Dermis microvascular lymphatic vessel endothelial cell (primary cell): ENCODE results near the gene GRB7. TPM values are rescaled to one million over a fixed set of nuclear protein-coding genes. Genes with fewer than 3 reads are reported as not detected.
"Not testable (repeated sequence)": the region's sequence is repeated elsewhere in the genome, so short reads cannot be mapped to it uniquely, and the experiment has no call there.

Experiments used
- DNase-seq, 2 donors: peaks; one replicate each; pipeline versions ENCODE4 v3.0.0 to v3.0.0-alpha.2; 2010; ENCODE audit warnings: low read depth in 2 of 2
- total RNA-seq: library from RNA; depleted of rRNA; stranded (reverse); fragments of >200 nt; gene quantifications from 2 replicates; pipeline ENCODE4 v1.2.1, GENCODE V29; 2014

GRB7 gene
- total RNA-seq, 1 donor from 2014 or later: not detected

DNA sequence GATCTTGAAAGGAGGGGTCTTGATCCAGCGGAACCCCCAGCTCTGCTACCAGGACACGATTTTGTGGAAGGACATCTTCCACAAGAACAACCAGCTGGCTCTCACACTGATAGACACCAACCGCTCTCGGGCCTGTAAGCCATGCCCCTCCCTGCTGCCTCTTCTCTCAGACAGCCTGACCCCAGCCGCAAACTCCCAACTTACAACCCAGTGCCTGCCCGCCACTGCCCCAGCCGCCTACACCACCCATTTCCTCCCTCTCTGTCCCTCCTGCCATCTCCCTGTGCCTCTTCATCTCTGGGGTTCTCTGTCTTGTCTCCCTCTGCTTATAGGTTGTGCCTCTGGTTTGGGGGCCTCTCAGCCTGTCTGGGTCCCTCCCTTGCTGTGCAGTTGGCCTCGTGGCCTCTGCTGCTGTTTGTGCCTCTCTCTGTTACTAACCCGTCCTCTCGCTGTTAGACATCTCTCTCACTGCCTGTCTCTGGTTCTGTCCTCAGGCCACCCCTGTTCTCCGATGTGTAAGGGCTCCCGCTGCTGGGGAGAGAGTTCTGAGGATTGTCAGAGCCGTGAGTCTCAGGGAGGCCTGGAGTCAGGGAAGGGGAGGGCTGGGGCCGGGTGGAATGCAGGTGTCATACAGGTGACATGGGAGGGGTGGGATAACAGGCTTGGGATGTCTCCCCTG, 28.3 kb upstream of the GRB7 start:
- no peak for DNase-seq

DNA sequence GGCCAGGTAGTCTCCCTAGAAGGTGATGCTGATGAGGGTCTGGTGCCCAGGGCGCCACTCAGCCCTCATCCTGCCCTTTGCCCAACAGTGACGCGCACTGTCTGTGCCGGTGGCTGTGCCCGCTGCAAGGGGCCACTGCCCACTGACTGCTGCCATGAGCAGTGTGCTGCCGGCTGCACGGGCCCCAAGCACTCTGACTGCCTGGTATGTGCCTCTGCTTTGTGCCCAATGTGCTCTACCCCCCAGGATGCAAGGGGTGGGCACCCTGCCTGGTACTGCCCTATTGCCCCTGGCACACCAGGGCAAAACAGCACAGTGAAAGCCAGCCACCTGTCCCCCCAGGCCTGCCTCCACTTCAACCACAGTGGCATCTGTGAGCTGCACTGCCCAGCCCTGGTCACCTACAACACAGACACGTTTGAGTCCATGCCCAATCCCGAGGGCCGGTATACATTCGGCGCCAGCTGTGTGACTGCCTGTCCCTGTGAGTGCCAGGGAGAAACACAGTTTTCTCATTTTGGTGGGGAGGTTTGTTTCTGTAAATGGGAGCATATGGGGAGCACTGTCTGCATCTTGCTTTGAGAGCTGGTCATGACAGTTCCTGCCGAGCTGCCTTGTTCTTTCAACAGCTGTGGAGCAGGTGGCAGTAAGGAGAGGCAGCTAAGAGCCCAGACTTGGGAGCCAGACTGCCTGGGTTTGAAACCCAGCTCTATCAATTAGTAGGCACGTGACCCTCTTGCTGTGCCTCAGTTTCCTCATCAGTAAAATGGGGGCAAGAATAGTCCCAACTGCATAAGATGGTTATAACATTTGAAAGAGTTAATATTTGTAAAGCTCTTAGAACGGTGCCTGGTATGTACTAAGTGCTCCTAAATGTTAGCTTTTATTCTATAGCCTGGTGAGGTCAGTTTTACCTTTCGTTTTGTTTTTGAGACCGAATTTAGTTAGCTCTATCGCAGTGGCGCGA, 27.5 kb upstream of the GRB7 start:
- no peak for DNase-seq

DNA sequence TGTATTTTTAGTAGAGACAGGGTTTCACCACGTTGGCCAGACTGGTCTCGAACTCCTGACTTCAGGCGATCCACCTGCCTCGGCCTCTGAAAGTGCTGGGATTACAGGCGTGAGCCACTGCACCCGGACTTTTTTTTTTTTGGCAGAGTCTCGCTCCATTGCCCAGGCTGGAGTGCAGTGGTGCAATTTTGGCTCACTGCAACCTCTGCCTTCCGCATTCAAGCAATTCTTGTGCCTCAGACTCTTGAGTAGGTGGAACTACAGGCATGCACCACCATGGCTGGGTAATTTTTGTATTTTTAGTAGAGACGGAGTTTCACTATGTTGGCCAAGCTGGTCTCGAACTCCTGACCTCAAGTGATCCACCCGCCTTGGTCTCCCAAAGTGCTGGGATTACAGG, 26.7 kb upstream of the GRB7 start:
- DNase-seq: not testable (repeated sequence)

DNA sequence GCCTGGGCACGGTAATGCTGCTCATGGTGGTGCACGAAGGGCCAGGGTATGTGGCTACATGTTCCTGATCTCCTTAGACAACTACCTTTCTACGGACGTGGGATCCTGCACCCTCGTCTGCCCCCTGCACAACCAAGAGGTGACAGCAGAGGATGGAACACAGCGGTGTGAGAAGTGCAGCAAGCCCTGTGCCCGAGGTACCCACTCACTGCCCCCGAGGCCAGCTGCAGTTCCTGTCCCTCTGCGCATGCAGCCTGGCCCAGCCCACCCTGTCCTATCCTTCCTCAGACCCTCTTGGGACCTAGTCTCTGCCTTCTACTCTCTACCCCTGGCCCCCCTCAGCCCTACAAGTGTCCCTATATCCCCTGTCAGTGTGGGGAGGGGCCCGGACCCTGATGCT, 25.9 kb upstream of the GRB7 start:
- DNase-seq: no peak

DNA sequence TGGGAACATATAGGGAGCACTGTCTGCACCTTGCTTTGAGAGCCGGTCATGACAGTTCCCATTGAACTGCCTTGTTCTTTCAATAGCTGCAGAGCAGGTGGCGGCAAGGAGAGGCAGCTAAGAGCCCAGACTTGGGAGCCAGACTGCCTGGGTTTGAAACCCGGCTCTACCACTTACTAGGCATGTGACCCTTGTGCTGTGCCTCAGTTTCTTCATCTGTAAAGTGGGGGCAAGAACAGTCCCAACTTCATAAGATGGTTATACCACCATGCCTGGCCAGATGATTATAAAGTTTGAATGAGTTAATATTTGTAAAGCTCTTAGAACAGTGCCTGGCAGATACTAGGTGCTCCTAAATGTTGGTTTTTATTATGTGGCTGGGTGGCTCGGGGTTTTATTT, 23.5 kb upstream of the GRB7 start:
- no peak for DNase-seq

DNA sequence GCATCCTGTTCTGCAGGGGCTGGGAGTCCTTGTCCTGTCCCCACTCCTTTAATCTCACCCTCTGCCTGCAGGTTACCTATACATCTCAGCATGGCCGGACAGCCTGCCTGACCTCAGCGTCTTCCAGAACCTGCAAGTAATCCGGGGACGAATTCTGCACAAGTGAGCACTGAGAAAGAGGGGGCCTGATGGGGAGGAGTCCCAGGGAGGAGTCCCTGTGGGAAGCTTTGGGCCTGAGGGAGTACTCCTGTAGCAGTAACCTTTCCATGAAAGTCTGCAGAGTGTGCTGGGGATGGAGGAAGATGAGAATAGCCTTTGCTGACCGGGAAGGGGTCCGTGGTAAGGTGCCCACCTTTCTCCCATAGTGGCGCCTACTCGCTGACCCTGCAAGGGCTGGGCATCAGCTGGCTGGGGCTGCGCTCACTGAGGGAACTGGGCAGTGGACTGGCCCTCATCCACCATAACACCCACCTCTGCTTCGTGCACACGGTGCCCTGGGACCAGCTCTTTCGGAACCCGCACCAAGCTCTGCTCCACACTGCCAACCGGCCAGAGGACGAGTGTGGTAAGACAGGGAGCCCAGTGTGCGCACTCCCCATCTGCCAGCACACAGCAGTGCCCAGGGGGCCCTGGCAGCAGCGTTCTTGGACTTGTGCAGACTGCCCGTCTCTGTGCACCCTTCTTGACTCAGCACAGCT, 22.2 kb upstream of the GRB7 start:
- no peak for DNase-seq

DNA sequence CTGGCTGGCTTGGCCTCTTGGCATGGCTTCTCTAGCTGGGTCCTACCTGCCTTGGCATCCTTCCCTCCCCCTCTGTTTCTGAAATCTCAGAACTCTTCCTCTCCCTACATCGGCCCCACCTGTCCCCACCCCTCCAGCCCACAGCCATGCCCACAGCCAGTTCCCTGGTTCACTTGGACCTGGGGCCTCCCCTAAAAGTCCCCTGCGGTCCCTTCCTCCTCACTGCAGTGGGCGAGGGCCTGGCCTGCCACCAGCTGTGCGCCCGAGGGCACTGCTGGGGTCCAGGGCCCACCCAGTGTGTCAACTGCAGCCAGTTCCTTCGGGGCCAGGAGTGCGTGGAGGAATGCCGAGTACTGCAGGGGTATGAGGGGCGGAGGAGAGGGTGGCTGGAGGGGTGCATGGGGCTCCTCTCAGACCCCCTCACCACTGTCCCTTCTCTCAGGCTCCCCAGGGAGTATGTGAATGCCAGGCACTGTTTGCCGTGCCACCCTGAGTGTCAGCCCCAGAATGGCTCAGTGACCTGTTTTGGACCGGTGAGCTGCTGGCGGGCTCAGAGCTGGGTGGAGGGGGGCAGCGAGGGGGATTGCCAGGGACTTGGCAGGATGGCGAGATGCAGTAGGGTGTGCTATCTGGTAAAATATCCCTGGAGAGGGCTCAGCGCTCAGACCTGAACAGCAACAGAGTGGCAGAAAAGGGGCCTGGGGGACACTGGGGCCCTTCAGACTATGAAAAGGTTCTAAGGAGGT, 21.5 kb upstream of the GRB7 start:
- DNase-seq: no peak

DNA sequence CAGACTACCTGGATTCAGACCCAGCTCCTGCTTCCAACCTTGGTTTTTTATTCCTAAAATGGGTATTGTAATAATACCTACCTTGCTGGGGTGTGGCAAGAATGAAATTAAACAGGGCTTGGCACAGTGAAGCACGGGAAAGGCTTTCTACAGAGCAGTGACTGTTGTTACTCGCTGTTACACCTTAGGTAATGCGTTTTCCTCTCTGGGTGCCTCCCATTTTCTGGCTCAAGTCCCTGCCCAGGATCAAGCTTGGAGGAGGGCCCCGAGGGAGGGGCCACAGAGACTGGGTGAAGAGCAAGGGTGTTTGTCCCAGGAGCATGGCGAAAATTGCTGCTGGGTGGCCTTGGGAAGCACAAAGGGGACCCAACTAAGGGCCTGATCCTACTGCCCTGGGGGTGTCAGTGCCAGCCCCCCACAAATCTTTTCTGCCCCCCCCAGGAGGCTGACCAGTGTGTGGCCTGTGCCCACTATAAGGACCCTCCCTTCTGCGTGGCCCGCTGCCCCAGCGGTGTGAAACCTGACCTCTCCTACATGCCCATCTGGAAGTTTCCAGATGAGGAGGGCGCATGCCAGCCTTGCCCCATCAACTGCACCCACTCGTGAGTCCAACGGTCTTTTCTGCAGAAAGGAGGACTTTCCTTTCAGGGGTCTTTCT, 20.7 kb upstream of the GRB7 start:
- no peak for DNase-seq

DNA sequence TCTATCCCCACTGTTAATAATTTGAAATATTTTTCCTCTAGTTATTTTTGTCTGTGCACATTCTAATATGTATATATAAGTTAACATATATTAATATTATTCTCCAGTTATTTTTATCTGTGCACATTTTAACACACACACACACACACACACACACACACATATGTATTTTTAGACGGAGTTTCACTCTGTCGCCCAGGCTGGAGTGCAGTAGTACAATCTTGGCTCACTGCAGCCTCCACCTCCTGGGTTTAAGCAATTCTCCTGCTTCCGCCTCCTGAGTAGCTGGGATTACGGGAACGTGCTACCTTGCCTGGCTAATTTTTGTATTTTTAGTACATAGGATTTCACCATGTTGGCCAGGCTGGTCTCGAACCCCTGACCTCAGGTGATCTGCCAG, 20.1 kb upstream of the GRB7 start:
- no peak for DNase-seq

DNA sequence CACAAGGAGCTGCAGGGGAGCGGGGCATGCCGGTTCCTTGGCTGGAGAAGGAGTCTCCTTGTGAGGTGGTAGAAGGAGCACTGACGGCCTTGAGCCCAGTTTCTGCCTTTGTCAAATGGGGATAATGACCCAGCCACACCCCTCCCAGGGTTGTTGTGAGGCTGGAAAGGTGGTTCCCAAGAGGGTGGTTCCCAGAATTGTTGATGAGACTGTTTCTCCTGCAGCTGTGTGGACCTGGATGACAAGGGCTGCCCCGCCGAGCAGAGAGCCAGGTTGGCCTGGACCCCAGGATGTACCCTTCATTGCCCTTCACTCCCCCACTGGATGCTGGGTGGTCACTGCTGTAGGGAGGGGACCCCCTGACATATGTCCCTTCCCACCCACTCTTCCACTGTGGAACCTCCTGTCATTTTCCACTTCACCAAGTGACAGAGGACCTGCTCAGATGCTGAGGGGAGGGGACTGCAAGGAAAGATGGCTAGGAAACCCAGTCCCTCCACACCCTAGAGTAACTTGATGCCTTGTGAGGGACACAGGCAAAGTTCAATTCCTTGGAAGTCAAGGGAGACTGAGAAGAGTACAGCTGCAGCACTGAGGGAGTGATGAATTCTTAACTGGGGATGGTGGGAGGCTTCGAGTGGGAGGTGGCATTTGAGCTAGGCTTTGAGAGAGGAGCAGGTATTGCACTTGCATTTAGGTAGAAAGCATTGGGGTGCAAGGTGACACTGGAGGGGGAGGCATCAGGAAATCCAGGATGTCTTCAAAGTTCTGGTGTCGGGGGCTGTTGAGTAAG, 18.0 kb upstream of the GRB7 start:
- DNase-seq: no peak

DNA sequence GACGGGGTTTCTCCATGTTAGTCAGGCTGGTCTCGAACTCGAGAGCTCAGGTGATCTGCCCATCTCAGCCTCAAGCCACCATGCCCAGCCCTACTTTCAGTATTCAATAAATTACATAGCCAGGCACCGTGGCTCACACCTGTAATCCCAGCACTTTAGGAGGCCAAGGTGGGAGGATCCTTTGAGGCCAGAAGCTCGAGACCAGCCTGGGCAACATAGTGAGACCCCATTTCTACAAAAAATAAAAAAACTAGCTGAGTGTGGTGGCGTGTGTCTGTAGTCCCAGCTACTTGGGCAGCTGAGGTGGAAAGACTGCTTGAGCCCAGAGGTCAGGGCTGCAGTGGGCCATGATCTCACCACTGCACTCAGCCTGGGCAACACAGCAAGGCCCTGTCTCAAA, 15.6 kb upstream of the GRB7 start:
- DNase-seq: no peak

DNA sequence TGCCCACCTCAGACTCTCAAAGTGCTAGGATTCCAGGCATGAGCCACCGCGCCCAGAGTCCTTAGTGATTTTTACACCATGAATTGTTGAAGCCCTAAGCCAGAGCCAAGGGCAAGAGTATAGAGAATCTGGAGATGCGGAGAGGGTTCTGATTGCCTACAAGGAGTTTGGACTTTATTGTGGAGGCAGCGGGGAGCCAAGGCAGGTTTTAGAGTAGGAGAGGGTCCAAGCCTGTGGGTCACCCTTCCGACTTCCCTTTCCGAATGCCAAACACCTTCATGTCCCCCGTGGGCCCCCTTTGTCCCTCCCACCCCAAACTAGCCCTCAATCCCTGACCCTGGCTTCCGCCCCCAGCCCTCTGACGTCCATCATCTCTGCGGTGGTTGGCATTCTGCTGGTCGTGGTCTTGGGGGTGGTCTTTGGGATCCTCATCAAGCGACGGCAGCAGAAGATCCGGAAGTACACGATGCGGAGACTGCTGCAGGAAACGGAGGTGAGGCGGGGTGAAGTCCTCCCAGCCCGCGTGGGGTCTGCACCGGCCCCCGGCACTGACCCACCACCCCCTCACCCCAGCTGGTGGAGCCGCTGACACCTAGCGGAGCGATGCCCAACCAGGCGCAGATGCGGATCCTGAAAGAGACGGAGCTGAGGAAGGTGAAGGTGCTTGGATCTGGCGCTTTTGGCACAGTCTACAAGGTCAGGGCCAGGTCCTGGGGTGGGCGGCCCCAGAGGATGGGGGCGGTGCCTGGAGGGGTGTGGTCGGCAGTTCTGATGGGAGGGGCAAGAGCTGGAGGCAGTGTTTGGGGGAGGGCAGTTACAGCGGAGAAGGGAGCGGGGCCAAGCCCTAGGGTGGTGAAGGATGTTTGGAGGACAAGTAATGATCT, 14.5 kb upstream of the GRB7 start:
- no peak for DNase-seq

DNA sequence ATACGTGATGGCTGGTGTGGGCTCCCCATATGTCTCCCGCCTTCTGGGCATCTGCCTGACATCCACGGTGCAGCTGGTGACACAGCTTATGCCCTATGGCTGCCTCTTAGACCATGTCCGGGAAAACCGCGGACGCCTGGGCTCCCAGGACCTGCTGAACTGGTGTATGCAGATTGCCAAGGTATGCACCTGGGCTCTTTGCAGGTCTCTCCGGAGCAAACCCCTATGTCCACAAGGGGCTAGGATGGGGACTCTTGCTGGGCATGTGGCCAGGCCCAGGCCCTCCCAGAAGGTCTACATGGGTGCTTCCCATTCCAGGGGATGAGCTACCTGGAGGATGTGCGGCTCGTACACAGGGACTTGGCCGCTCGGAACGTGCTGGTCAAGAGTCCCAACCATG, 13.0 kb upstream of the GRB7 start:
- DNase-seq: no peak

DNA sequence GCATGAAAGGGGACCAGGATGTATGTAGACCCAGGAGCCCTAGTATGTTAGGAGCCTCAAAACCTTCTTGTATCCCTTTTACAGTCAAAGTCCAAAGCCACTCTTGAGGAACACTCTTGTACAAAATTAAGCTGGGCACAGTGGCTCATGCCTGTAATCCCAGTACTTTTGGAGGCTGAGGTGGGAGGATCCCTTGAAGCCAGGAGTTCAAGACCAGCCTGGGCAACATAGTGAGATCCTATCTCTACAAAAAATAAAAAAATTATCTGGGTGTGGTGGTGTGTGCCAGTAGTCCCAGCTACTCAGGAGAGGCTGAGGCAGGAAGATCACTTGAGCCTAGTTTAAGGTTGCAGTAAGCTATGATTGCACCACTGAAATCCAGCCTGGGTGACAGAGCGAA, 11.8 kb upstream of the GRB7 start:
- DNase-seq: not testable (repeated sequence)

DNA sequence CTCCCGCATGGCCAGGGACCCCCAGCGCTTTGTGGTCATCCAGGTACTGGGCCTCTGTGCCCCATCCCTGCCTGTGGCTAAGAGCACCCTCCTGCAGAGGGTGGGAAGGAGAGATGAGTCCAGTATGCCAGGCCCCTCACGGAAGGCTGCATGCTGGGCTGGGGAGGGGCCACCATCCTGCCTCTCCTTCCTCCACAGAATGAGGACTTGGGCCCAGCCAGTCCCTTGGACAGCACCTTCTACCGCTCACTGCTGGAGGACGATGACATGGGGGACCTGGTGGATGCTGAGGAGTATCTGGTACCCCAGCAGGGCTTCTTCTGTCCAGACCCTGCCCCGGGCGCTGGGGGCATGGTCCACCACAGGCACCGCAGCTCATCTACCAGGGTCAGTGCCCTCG, 11.1 kb upstream of the GRB7 start:
- DNase-seq: no peak

DNA sequence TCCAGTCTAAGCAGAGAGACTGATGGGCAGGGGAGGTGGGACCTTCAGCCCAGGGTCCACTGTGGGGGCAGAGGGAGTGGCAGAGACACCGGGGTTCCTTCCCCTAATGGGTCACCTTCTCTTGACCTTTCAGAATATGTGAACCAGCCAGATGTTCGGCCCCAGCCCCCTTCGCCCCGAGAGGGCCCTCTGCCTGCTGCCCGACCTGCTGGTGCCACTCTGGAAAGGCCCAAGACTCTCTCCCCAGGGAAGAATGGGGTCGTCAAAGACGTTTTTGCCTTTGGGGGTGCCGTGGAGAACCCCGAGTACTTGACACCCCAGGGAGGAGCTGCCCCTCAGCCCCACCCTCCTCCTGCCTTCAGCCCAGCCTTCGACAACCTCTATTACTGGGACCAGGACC, 10.2 kb upstream of the GRB7 start:
- DNase-seq: no peak

DNA sequence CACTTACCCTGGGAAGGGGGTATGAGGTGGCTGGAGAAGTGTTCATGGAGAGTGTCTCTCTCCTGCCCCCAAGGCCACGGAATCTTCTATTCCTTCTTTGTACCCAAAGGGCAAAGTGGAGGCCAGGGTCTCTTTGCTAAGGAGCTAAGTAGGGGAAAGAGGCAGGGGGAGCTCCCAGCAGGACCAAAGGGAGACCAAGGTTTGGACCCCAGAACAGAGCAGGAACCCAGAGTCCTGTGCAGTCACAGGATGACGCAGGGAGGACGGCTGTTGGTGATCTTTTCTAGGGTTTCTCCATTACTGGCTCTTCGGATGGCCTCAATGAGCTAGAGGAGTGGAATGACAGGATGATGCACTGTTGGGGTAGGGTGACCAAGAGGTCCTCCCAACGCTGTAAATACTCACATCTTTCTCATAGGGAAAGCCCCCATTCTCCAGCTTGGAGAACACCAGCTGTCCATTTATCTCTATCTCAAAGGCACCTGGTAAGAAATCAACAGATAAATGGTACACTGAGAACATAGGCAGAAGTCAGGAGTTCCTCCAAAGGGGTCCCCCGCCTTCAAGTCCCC, 8.4 kb upstream of the GRB7 start:
- DNase-seq: no peak

DNA sequence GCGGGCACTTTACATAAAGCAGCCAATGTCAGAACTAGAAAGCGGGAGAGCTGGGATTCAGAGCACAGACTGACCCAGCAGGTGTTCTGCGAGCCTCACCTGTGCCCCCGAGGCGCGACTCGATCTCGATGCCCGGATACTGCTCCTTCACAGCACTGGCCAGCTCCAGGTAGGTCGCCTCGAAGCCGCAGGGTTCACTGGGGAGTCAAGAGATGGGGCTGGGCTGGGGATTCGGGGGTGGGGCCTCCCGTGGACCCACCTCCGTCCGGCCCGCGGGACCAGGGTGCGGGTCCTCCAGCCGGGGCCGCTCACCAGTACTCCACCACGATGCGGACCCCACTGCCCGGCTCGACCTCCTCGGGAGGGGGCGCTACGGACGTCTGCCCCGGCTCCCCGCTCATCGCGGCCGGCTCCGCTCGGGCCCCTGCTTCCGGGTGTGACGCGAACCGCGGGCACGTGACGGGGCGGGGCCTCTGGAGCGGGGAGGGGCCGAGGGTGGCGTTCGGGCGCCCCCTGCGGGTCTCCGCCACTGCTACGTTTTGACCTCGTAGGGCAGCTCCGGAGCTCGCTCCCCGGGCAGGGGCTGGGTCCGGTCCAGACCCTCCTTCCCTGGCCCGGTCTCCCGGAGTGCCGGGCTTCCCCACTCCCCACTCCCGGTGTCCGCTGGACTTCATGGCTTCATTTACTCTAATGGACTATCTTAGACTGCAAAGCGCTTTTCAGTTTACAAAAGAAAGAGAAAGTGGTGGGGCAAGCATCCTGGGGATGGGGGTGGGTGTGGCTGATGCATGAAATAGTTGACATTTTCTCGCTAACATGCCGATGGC, 7.4 kb upstream of the GRB7 start, which contains the start of gene MIEN1:
Gene MIEN1 (minus strand): TSS at position 438 of the 827 bp plus-strand sequence. CDS start 37 bp downstream, at position 401.
- peak; percentile 55 to 78 for DNase-seq
